Measurements from ENCODE around the gene TMEM198. TPM values are rescaled to one million over a fixed set of nuclear protein-coding genes. Genes with fewer than 3 reads are reported as not detected.
A peak's percentile ranks its signal among the peaks of the same experiment; 100 is the strongest.

TMEM198 gene
- total RNA-seq, 1 experiment from 2014 or later: 1.1 TPM

DNA sequence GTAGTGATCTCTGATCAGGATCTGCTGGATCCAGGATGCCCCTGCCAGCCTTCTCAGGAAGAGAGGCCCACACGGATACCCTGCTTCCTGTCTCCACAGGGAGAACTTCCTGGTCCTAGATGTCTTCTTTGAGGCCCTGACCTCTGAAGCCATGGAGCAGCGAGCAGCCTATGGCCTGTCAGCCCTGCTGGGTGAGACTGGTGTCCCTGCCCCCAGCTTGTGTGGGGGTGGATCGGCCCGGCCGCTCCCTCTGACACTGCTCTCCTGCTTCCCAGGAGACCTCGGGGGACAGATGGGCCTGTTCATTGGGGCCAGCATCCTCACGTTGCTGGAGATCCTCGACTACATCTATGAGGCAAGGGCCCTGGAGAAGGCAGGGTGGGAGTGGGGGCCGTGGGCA, 6.9 kb upstream of the TMEM198 start:
- ATAC-seq (no peak), DNase-seq (no peak)
- no peaks in the 10 kb centered on the region for H3K9me2 ChIP-seq (replicated peaks; ENCODE audit: low read length)
- H3K4me2 ChIP-seq (ENCODE audit: low read length): no peak overlapping the region
- H3F3A ChIP-seq (ENCODE audit: low read length, unreplicated experiment): no peaks in the 10 kb centered on the region
- BruUV-seq (replicated peaks): no TSS peak
- intact Hi-C loops (cut with micrococcal nuclease): no loop called here
- H4K20me1 ChIP-seq (ENCODE audit: low read length): no peaks in the 10 kb centered on the region
- H3K9me3 ChIP-seq (ENCODE audit: low read length): no peaks in the 10 kb centered on the region
- no peak for TF ChIP-seq EZH2 (IDR thresholded peaks at IDR 0.05; ENCODE audit: low read length, unreplicated experiment)
- TF ChIP-seq, protein P1, sequence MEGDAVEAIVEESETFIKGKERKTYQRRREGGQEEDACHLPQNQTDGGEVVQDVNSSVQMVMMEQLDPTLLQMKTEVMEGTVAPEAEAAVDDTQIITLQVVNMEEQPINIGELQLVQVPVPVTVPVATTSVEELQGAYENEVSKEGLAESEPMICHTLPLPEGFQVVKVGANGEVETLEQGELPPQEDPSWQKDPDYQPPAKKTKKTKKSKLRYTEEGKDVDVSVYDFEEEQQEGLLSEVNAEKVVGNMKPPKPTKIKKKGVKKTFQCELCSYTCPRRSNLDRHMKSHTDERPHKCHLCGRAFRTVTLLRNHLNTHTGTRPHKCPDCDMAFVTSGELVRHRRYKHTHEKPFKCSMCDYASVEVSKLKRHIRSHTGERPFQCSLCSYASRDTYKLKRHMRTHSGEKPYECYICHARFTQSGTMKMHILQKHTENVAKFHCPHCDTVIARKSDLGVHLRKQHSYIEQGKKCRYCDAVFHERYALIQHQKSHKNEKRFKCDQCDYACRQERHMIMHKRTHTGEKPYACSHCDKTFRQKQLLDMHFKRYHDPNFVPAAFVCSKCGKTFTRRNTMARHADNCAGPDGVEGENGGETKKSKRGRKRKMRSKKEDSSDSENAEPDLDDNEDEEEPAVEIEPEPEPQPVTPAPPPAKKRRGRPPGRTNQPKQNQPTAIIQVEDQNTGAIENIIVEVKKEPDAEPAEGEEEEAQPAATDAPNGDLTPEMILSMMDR (conservative IDR thresholded peaks at IDR 0.05; ENCODE audit: low read depth, low read length): no peak
- peaks cover 1% of the 10 kb centered on the region for H3K79me2 ChIP-seq (ENCODE audit: low read length)
- no peak overlapping the region for H3K9ac ChIP-seq (ENCODE audit: low read length)
- no peak overlapping the region for H3K27ac ChIP-seq (ENCODE audit: low read length)
- H2AFZ ChIP-seq (ENCODE audit: low read length): no peak overlapping the region
- ChIA-PET CTCF (no interaction called here), POLR2A (ENCODE audit: unreplicated experiment) (no interaction called here)
- peaks cover under 1% of the 10 kb centered on the region; the same call in 1 of the 2 replicates for H3K4me1 ChIP-seq (ENCODE audit: insufficient read depth, low read length)
- no peaks in the 10 kb centered on the region for H3K27me3 ChIP-seq (ENCODE audit: low read length)
- no peak overlapping the region for H3K4me3 ChIP-seq (ENCODE audit: low read length)
- H3K36me3 ChIP-seq (ENCODE audit: low read depth, low read length): peaks cover 13% of the 10 kb centered on the region

DNA sequence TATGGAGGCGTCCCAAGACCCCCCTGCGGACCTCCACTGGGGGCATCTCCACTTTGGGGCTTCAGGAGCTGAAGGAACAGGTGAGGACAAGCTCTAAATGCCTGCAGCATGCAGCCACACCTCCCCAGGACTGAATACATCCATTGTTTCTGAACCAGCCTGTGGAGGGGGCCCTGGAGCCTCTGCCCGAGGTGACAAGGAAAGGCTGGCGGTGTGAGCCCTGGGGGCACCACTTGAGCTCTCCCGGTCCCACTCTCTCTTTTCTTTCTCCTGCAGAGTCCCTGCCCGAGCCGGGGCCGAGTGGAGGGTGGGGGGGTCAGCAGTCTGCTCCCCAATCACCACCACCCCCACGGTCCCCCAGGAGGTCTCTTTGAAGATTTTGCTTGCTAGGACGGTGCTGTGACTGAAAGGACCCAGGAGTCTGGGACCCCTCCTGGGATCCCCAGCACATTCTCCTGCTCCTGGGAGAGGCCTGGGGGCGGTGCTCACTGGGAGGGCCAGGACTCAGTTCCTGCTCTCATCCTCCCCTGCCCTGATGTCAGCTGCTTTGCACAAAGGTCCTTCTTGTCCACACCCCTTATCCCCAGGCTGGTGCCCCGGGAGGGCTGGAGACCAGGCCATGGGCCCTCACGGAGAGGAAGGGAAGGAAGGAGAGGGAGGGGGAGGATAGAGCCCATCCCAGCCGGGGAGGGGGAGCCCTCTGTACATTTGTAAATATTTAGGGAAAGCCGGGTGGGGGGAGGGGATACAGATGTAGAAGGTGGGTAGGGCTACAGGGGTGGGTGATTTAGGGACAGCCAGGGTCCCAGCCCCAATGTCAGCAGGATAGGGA, 6.0 kb upstream of the TMEM198 start:
- Histone ChIP-seq H3K4me1 (ENCODE audit: insufficient read depth, low read length) (peaks cover 7% of the 10 kb centered on the region; the same call in 1 of the 2 replicates), H3K36me3 (ENCODE audit: low read depth, low read length) (peaks cover 13% of the 10 kb centered on the region), H3F3A (ENCODE audit: low read length, unreplicated experiment) (no peaks in the 10 kb centered on the region), H2AFZ (ENCODE audit: low read length) (no peak overlapping the region), H4K20me1 (ENCODE audit: low read length) (no peaks in the 10 kb centered on the region), H3K9me2 (replicated peaks; ENCODE audit: low read length) (no peaks in the 10 kb centered on the region), H3K4me3 (ENCODE audit: low read length) (no peak overlapping the region), H3K9me3 (ENCODE audit: low read length) (no peaks in the 10 kb centered on the region), H3K9ac (ENCODE audit: low read length) (no peak overlapping the region), H3K4me2 (ENCODE audit: low read length) (no peak overlapping the region), H3K79me2 (ENCODE audit: low read length) (peaks cover 10% of the 10 kb centered on the region), H3K27ac (ENCODE audit: low read length) (no peak overlapping the region), H3K27me3 (ENCODE audit: low read length) (no peaks in the 10 kb centered on the region)
- BruUV-seq (replicated peaks): no TSS peak
- no peak for ATAC-seq
- CTCF ChIA-PET: no interaction called here
- no peak for DNase-seq
- TF ChIP-seq EZH2 (IDR thresholded peaks at IDR 0.05; ENCODE audit: low read length, unreplicated experiment) (no peak), EZH2phosphoT487 (IDR thresholded peaks at IDR 0.05; ENCODE audit: borderline replicate concordance, low read length) (no peak)
- TF ChIP-seq, protein P1 (conservative IDR thresholded peaks at IDR 0.05; ENCODE audit: low read depth, low read length): 0 out of 2 replicates have a peak, but pooled peaks have one; percentile 18
- POLR2A ChIA-PET (ENCODE audit: unreplicated experiment): no interaction called here
- intact Hi-C loops (cut with micrococcal nuclease): no loop called here

GRCh38 chr2:219538504-219538951, 5.3 kb upstream of the TMEM198 start:
- no peaks in the 10 kb centered on the region for H4K20me1 ChIP-seq (ENCODE audit: low read length)
- no peaks in the 10 kb centered on the region for H3K9me3 ChIP-seq (ENCODE audit: low read length)
- CTCF ChIA-PET: no interaction called here
- H3K4me3 ChIP-seq (ENCODE audit: low read length): no peak overlapping the region
- no peaks in the 10 kb centered on the region for H3F3A ChIP-seq (ENCODE audit: low read length, unreplicated experiment)
- POLR2A ChIA-PET (ENCODE audit: unreplicated experiment): no interaction called here
- H3K27ac ChIP-seq (ENCODE audit: low read length): no peak overlapping the region
- no TSS peak for BruUV-seq (replicated peaks)
- no peak for TF ChIP-seq EZH2 (IDR thresholded peaks at IDR 0.05; ENCODE audit: low read length, unreplicated experiment)
- TF ChIP-seq EZH2phosphoT487 (IDR thresholded peaks at IDR 0.05; ENCODE audit: borderline replicate concordance, low read length): no peak
- TF ChIP-seq, protein P1 (conservative IDR thresholded peaks at IDR 0.05; ENCODE audit: low read depth, low read length): no peak
- H3K79me2 ChIP-seq (ENCODE audit: low read length): peaks cover 14% of the 10 kb centered on the region
- peaks cover 13% of the 10 kb centered on the region for H3K36me3 ChIP-seq (ENCODE audit: low read depth, low read length)
- H3K27me3 ChIP-seq (ENCODE audit: low read length): no peaks in the 10 kb centered on the region
- no peak overlapping the region for H3K4me2 ChIP-seq (ENCODE audit: low read length)
- DNase-seq (no peak), ATAC-seq (no peak)
- no peak overlapping the region for H2AFZ ChIP-seq (ENCODE audit: low read length)
- no peaks in the 10 kb centered on the region for H3K9me2 ChIP-seq (replicated peaks; ENCODE audit: low read length)
- intact Hi-C loops (cut with micrococcal nuclease): no loop called here
- peaks cover 7% of the 10 kb centered on the region; the same call in 1 of the 2 replicates for H3K4me1 ChIP-seq (ENCODE audit: insufficient read depth, low read length)
- H3K9ac ChIP-seq (ENCODE audit: low read length): no peak overlapping the region

Measured in PC-3 (cell line).